RWPE2 (cell line): Measurements from ENCODE around the gene WIZ.

Experiments used
- ATAC-seq: fragments of 200-7000 bp; cut with Tn5 transposase; 3 replicates; pipeline ENCODE4 v1.9.1; 2021; ENCODE audit warnings: low read depth
- DNase-seq: peaks from one replicate; pipeline ENCODE4 v3.0.0-alpha.2; 2020; ENCODE audit warnings: low spot score
- H3K27ac ChIP-seq: fragments of 450-650 bp; 2 replicates; pipeline ENCODE4 v1.5.1; 2017; ENCODE audit warnings: mild to moderate bottlenecking; ENCODE audit not compliant: poor library complexity, severe bottlenecking
- H3K27me3 ChIP-seq: fragments of 250-450 bp; sonication (Bioruptor Pico); 2 replicates; pipeline ENCODE4 v1.5.1; 2021; ENCODE audit warnings: mild to moderate bottlenecking, moderate library complexity; ENCODE audit not compliant: insufficient read depth, poor library complexity, severe bottlenecking
- H3K36me3 ChIP-seq: fragments of 250-450 bp; sonication (Bioruptor Pico); 2 replicates; pipeline ENCODE4 v1.5.1; 2020; ENCODE audit warnings: low read depth, mild to moderate bottlenecking, moderate library complexity
- H3K4me1 ChIP-seq: fragments of 250-450 bp; sonication (Bioruptor Pico); 2 replicates; pipeline ENCODE4 v1.5.1; 2021; ENCODE audit warnings: mild to moderate bottlenecking, moderate library complexity; ENCODE audit not compliant: insufficient read depth, poor library complexity, severe bottlenecking
- H3K4me3 ChIP-seq: fragments of 250-450 bp; sonication (Bioruptor Pico); 2 replicates; pipeline ENCODE4 v1.5.1; 2021; ENCODE audit warnings: mild to moderate bottlenecking, moderate library complexity; ENCODE audit not compliant: severe bottlenecking
- H3K9me3 ChIP-seq: fragments of 250-450 bp; sonication (Bioruptor Pico); 2 replicates; pipeline ENCODE4 v1.5.1; 2021; ENCODE audit warnings: mild to moderate bottlenecking, moderate library complexity; ENCODE audit not compliant: severe bottlenecking
- TF ChIP-seq, protein P1 (sequence below): fragments of 450-650 bp; IDR thresholded peaks from one replicate; pipeline ENCODE4 v1.5.1; 2017; ENCODE audit warnings: mild to moderate bottlenecking, moderate library complexity; ENCODE audit not compliant: poor library complexity, severe bottlenecking

The WIZ gene

DNA sequence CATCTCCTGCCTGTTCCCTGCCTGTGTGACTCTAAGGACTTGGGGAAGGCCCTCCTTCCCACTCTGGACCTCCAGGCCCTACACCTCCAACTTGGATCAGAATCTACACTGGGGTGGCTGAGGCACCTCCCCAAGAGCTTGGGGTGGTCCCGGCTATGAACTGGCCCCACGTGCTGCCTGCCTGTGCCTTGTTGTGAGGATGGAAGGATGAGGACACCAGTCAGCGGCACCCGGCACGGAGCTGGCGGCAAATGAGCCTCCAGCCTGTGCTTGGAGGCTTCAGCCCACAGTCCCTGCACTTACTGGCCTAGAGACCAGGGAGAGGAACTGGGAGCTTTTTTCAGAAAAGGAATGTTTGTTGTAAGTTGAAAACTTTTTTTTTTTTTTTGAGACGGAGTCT lies 78.6 kb downstream of the WIZ start:
- no peak for ATAC-seq
- peaks cover 76% of the 10 kb centered on the region for H3K36me3 ChIP-seq

More for the DNA sequence above, 78.6 kb downstream of the WIZ start:
- no peaks in the 10 kb centered on the region for H3K27me3 ChIP-seq
- TF ChIP-seq, protein P1, sequence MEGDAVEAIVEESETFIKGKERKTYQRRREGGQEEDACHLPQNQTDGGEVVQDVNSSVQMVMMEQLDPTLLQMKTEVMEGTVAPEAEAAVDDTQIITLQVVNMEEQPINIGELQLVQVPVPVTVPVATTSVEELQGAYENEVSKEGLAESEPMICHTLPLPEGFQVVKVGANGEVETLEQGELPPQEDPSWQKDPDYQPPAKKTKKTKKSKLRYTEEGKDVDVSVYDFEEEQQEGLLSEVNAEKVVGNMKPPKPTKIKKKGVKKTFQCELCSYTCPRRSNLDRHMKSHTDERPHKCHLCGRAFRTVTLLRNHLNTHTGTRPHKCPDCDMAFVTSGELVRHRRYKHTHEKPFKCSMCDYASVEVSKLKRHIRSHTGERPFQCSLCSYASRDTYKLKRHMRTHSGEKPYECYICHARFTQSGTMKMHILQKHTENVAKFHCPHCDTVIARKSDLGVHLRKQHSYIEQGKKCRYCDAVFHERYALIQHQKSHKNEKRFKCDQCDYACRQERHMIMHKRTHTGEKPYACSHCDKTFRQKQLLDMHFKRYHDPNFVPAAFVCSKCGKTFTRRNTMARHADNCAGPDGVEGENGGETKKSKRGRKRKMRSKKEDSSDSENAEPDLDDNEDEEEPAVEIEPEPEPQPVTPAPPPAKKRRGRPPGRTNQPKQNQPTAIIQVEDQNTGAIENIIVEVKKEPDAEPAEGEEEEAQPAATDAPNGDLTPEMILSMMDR: no peak
- H3K9me3 ChIP-seq: no peaks in the 10 kb centered on the region
- no peak for DNase-seq
- no peaks in the 10 kb centered on the region for H3K4me1 ChIP-seq
- H3K27ac ChIP-seq: no peak overlapping the region
- no peak overlapping the region for H3K4me3 ChIP-seq
